GM12872 (cell line): ENCODE data around the gene DLGAP3.

Experiments
- CTCF ChIP-seq: IDR thresholded peaks from 3 replicates; pipeline ENCODE4 v1.5.1; 2011; ENCODE audit warnings: low read depth, mild to moderate bottlenecking, low read length, moderate library complexity; ENCODE audit not compliant: insufficient read depth

Gene DLGAP3

GRCh38 chr1:34924759-34925555 is 4.5 kb downstream of the DLGAP3 start:
- TF ChIP-seq CTCF: no peak

- no peak for TF ChIP-seq CTCF
Measured at GRCh38 chr1:34923490-34923889, 6.0 kb downstream of the DLGAP3 start.

- no peak for TF ChIP-seq CTCF
Measured at GRCh38 chr1:34918977-34919561, 10.4 kb downstream of the DLGAP3 start.

GRCh38 chr1:34918386-34918976 is 11.0 kb downstream of the DLGAP3 start:
- no peak for TF ChIP-seq CTCF

GRCh38 chr1:34917017-34917416 is 12.4 kb downstream of the DLGAP3 start:
- no peak for TF ChIP-seq CTCF

- TF ChIP-seq CTCF: no peak
Measured at GRCh38 chr1:34916104-34916503, 13.3 kb downstream of the DLGAP3 start.

- TF ChIP-seq CTCF: no peak
Measured at GRCh38 chr1:34915521-34915920, 13.9 kb downstream of the DLGAP3 start.
